ENCODE results near the gene JPT1.
"Not testable (repeated sequence)": the region's sequence is repeated elsewhere in the genome, so short reads cannot be mapped to it uniquely, and the experiment has no call there.

The JPT1 gene

GRCh38 chr17:75154195-75155106, at the start of gene JPT1:
TSS of gene JPT1 (minus strand) at chr17:75154512. CDS start at chr17:75154397, 115 bp downstream.
- DNase-seq (ENCODE audit: low read depth, low spot score), result peak; percentile 93

GRCh38 chr17:75199886-75200618, 45.7 kb upstream of the JPT1 start:
- DNase-seq (ENCODE audit: low read depth, low spot score), result no peak

GRCh38 chr17:75194879-75195278, 40.6 kb upstream of the JPT1 start:
- DNase-seq (ENCODE audit: low read depth, low spot score), result no peak

GRCh38 chr17:75191584-75191983, 37.3 kb upstream of the JPT1 start:
- no peak for DNase-seq (ENCODE audit: low read depth, low spot score)

DNA sequence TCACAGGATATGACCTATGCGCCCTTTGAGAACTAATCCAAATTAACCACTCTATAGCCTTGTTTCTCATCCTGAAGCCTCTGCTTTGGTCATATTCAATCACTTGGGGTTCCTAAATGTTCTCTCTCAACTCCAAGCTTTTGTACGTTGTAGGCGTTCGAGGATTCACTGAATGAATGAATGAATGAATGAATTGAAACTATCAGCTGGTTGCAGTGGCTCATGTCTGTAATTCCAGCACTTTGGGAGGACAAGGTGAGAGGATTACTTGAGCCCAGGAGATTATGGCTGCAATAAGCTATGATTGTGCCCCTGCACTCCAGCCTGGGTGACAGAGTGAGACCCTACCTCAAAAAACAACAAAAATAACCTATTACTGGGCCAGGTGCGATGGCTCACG, 34.3 kb upstream of the JPT1 start:
- no peak for DNase-seq (ENCODE audit: low read depth, low spot score)

GRCh38 chr17:75183999-75184884, 29.9 kb upstream of the JPT1 start:
- DNase-seq (ENCODE audit: low read depth, low spot score), result no peak

- DNase-seq (ENCODE audit: low read depth, low spot score), result peak; percentile 60
Measured at GRCh38 chr17:75182569-75183436, 28.5 kb upstream of the JPT1 start, which contains the start of gene SUMO2. TSS of gene SUMO2 (minus strand) at chr17:75182959. CDS start at chr17:75182834, 125 bp downstream.

DNA sequence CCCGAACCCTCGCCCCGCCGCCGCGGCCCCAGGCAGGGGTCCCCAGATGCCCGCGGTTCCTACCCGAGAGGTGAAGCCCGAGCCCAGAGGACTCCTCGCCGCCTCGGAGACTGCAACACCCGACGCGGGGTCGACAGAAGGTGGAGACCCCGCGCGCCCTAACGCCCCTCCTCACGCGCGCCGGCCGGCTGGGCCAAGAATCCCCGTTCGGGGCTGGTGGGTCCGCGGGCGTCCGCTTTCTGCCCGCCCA, 27.9 kb upstream of the JPT1 start:
- DNase-seq (ENCODE audit: low read depth, low spot score), result no peak

DNA sequence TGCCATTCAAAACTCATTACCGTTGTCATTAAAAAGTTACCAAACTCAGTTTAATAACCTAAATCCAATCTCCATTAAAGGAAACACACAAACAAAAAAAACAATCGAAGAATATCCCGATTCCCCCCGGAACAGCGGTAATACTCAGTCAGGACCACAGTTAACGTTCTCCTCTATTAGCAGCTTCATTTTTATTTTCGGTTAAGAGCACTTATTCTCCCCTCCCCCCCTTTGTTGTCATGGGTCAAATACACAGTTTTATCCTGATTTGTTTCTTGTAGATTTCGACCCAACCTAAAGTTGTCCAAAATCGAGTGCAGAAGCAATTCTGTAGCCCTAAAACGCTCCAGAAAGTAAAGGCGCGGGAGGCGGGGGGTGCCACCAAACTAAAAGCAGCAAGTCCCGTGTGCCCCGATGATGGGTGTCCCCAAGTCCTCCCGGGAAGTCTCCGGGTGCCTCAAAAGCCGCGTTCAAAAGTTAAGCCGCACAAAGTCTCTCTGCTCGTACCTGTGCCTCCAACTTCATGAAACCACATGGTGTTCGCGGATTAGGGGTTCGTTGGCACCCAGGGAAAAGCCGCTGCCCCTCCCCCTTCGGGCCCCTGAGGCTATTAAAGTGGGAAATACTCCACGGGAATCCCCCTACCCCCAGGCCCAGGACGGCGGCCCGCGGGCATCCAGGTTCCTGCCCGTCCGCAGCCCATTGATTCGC, 27.5 kb upstream of the JPT1 start:
- no peak for DNase-seq (ENCODE audit: low read depth, low spot score)

- no peak for DNase-seq (ENCODE audit: low read depth, low spot score)
Measured at GRCh38 chr17:75181110-75181509, 26.8 kb upstream of the JPT1 start.

DNA sequence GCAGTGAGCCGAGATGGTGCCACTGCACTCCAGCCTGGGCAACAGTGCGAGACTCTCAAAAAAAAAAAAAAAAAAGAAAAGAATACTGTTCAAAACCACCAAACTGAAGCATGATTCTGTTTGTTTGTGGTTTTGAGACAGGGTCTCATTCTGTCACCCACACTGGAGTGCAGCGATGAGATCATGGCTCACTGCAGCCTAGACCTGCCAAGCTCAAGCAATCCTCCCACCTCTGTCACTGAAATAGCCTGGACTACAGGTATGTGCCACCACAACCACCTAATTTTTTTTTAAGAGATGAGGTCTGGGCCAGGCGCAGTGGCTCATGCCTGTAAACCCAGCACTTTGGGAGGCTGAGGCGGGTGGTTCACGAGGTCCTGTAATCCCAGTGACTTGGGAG, 24.1 kb upstream of the JPT1 start:
- no peak for DNase-seq (ENCODE audit: low read depth, low spot score)

DNA sequence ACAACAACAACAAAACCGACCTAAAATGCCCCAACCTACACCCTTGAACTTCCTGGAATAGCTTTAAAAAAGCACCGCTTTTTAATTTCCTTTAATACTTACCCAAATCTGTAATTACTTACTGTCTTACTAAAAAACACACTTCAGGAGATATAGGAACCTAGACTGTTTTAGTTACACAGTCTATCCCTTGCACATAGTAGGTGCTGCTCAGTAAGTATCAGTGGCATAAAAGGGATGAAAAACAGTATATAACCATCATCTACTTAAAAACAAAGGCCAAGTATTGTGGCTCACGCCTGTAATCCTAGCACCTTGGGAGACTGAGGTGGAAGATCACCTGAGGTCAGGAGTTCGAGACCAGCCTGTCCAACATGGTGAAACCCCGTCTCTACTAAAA, 22.3 kb upstream of the JPT1 start:
- DNase-seq (ENCODE audit: low read depth, low spot score), result no peak

- DNase-seq (ENCODE audit: low read depth, low spot score), result no peak
Measured at GRCh38 chr17:75174996-75175395, 20.7 kb upstream of the JPT1 start.

GRCh38 chr17:75173526-75173925, 19.2 kb upstream of the JPT1 start:
- no peak for DNase-seq (ENCODE audit: low read depth, low spot score)

DNA sequence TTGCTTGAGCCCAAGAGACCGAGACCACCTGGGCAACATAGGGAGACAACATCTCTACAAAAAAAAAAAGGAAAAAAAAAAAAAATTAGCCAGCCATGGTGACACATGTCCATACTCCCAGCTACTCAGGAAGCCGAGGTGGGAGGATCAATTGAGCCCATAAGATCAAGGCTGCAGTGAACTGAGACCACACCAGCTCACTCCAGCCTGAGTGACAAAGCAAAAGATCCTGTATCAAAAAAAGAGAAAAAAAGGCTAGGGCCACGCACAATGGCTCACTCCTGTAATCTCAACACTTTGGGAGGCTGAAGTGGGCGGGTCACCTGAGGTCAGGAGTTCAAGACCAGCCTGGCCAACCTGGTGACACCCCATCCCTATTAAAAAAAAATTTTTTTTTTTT, 14.7 kb upstream of the JPT1 start:
- no peak for DNase-seq (ENCODE audit: low read depth, low spot score)

DNA sequence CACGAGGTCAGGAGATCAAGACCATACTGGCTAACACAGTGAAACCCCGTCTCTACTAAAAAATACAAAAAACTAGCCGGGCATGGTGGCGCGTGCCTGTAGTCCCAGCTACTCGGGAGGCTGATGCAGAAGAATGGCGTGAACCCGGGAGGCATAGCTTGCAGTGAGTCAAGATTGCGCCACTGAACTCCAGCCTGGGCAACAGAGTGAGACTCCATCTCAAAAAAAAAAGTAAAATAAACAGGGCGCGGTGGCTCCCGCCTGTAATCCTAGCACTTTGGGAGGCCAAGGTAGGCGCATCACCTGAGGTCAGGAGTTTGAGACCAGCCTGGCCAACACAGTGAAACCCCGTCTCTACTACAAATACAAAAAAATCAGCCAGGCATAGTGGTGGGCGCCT, 10.3 kb upstream of the JPT1 start:
- not testable (repeated sequence) for DNase-seq (ENCODE audit: low read depth, low spot score)

DNA sequence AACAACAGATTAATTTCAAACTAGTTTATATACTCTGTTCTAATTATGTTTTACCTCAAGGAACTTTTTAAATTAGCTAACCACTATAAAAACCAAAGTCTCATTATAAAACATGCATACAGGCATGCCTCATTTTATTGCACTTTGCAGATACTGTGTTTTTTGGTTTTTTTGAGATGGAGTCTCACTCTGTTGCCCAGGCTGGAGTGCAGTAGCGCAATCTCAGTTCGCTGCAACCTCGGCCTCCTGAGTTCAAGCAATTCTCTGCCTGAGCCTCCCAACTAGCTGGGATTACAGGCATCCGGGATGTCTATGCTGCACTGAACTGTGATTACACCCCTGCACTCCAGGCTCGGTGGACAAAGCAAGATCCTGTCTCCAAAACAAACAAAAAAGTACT, 8.8 kb upstream of the JPT1 start:
- DNase-seq (ENCODE audit: low read depth, low spot score), result no peak

DNA sequence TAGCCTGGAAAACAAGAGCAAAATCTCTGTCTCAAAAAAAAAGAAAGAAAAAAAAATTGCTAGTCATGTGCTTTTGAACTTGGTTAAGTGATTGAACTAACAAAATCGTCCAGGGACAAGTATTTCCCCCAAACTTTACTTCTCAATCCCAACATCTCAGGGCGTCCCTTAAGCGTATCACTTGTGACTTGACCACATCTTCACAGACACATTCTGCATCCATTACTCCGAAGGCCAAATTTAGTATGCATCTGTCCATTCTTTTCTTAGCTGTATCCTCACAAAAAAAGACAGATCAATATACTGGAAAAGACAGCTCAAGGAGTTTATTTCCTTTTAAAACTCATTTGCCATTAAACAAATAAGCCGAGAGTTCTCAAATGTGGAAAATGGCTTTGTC, 5.9 kb upstream of the JPT1 start:
- DNase-seq (ENCODE audit: low read depth, low spot score), result no peak

DNA sequence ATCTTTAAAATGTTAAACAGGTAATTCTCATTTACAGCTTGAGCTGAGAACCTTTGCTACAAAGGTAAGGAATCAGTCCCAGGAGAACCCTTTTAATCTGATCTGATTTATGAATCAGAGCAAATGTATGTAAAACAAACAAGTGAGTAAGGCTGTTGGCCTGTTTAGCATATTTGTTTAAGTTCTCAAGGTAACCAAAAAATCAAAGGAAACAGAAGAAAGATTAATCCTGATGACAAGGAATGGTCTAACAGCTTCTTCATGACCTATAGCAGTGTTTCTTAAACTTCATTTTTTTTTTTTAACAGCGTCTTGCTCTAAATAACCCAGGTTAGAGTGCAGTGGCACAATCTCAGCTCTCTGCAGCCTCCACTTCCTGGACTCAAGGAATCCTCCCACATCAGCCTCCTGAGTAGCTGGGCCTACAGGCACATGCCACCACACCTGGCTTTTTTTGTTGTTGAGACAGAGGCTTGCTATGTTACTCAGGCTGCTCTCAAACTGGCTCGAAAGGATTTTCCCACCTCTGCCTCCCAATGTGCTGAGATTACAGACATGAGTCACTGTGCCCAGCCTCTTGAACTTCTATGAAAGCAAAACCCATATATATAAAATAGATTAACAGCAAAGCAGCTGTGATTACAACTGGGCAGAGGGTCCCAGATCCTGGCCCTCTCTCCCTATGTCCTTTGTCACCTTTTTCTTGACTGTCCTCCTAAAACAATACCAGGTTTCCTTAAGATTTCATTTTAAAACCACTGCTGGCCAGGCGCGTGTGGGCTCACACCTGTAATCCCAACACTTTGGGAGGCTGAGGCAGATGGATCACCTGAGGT, 5.1 kb upstream of the JPT1 start:
- no peak for DNase-seq (ENCODE audit: low read depth, low spot score)

DNA sequence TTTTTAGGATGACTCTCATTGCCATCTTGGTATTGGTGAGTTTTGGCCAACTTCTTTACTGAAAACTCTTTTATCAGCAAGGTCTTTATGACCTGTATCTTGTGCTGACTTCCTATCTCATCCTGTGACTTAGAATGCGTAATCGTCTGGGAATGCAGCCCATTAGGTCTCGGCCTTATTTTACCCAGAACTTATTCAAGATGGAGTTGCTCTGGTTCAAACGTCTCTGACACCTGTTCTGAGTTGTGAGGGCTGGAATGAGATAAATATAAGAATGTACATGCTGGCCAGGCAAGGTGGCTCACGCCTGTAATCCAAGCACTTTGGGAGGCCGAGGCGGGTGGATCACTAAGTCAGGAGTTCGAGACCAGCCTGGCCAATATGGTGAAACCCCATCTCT, 4.2 kb upstream of the JPT1 start:
- DNase-seq (ENCODE audit: low read depth, low spot score), result not testable (repeated sequence)

All from iPS DF 19.7 (cell line).